HL-60 (cell line): ENCODE results near the gene NRXN3.

ENCODE experiments used
- POLR2AphosphoS5 ChIP-seq: IDR thresholded peaks from 2 replicates; pipeline ENCODE4 v1.6.1; 2012; ENCODE audit warnings: low read depth
- TF ChIP-seq, protein P1 (sequence below): IDR thresholded peaks from one replicate; pipeline ENCODE4 v1.5.1; 2011; ENCODE audit warnings: low read length, control low read depth, inconsistent platforms; ENCODE audit not compliant: insufficient read depth

DNA sequence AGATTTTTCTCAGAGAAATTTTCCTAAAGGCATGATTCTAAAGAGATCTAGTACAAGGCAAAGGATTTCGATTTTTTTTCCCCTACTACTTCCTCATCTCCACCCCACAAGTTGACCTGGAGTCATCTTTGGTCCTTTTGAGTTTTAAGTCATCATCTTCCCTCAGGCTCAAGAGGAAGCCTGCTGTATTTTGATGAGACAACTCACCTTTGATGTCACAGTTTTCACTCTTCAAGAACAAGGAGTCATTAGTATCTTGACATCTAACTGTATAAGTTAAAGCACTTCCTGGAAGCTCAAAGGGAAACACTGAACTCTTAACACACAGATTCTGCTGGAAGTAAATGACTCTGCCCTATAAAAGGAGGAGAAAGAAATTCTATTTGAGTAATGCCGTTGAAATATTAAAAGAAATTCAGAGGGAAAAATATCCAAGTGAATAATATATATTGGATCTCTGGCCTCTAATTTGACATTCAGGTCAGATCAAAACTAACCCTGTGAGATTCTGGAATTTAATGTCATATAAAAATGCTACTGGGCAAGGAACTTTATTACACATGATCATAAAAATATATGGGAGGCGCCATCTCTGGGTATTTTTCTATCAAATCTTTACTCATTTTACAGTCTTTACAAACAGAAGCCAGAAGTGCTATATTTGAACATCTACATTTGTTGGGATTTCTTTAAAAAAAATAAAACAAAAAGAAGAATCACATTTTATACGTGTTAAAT is 435.0 kb downstream of the NRXN3 start:
- TF ChIP-seq, protein P1, sequence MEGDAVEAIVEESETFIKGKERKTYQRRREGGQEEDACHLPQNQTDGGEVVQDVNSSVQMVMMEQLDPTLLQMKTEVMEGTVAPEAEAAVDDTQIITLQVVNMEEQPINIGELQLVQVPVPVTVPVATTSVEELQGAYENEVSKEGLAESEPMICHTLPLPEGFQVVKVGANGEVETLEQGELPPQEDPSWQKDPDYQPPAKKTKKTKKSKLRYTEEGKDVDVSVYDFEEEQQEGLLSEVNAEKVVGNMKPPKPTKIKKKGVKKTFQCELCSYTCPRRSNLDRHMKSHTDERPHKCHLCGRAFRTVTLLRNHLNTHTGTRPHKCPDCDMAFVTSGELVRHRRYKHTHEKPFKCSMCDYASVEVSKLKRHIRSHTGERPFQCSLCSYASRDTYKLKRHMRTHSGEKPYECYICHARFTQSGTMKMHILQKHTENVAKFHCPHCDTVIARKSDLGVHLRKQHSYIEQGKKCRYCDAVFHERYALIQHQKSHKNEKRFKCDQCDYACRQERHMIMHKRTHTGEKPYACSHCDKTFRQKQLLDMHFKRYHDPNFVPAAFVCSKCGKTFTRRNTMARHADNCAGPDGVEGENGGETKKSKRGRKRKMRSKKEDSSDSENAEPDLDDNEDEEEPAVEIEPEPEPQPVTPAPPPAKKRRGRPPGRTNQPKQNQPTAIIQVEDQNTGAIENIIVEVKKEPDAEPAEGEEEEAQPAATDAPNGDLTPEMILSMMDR = no peak
- no peak for TF ChIP-seq POLR2AphosphoS5
